Endodermal cell (in vitro differentiated cells): ENCODE data around the gene DHRS2. TPM values are rescaled to one million over a fixed set of nuclear protein-coding genes. Genes with fewer than 3 reads are reported as not detected.

Source experiments
- DNase-seq: peaks from one replicate; pipeline ENCODE4 v3.0.0-alpha.2; 2017
- H3K27ac ChIP-seq: 2 replicates; pipeline ENCODE4 v1.5.1; 2013; ENCODE audit warnings: mild to moderate bottlenecking, low read depth, low read length, moderate library complexity
- H3K27me3 ChIP-seq: 2 replicates; pipeline ENCODE4 v1.6.1; 2013; ENCODE audit warnings: mild to moderate bottlenecking, low read length, moderate library complexity; ENCODE audit not compliant: insufficient read depth, control insufficient read depth, poor library complexity, severe bottlenecking
- H3K36me3 ChIP-seq: 2 replicates; pipeline ENCODE4 v1.7.0; 2013; ENCODE audit warnings: mild to moderate bottlenecking, low read length, moderate library complexity; ENCODE audit not compliant: control insufficient read depth, insufficient read depth
- H3K4me1 ChIP-seq: one replicate; pipeline ENCODE4 v1.7.0; 2013; ENCODE audit warnings: low read length; ENCODE audit not compliant: control insufficient read depth, insufficient read depth
- H3K4me3 ChIP-seq: 2 replicates; pipeline ENCODE4 v1.5.1; 2013; ENCODE audit warnings: mild to moderate bottlenecking, low read length, moderate library complexity
- H3K9ac ChIP-seq: 2 replicates; pipeline ENCODE4 v1.6.1; 2013; ENCODE audit warnings: mild to moderate bottlenecking, low read length, moderate library complexity; ENCODE audit not compliant: poor library complexity, severe bottlenecking; ENCODE audit errors: extremely low read depth
- H3K9me3 ChIP-seq: 2 replicates; pipeline ENCODE4 v1.6.1; 2013; ENCODE audit warnings: mild to moderate bottlenecking, low read length, moderate library complexity; ENCODE audit not compliant: control insufficient read depth
- H3K27ac Mint-ChIP-seq: 2 replicates; pipeline ENCODE4 v1.8.0; 2020; ENCODE audit warnings: mixed read lengths
- H3K27me3 Mint-ChIP-seq: 2 replicates; pipeline ENCODE4 v1.8.0; 2021; ENCODE audit warnings: mild to moderate bottlenecking, mixed read lengths; ENCODE audit not compliant: insufficient read depth
- H3K36me3 Mint-ChIP-seq: 2 replicates; pipeline ENCODE4 v1.8.0; 2020; ENCODE audit warnings: low read depth, mixed read lengths
- H3K4me1 Mint-ChIP-seq: 2 replicates; pipeline ENCODE4 v1.8.0; 2020; ENCODE audit warnings: mixed read lengths
- H3K4me3 Mint-ChIP-seq: 2 replicates; pipeline ENCODE4 v1.8.0; 2020; ENCODE audit warnings: mild to moderate bottlenecking, moderate library complexity, mixed read lengths
- H3K9me3 Mint-ChIP-seq: 2 replicates; pipeline ENCODE4 v1.8.0; 2020; ENCODE audit warnings: mild to moderate bottlenecking, mixed read lengths
- WGBS, 2 experiments: methylation state at CpG; one replicate each; pipeline versions ENCODE4 v1.1.5 to v1.1.7; 2013; ENCODE audit warnings: missing lambda C conversion rate in 2 of 2, mixed read lengths in 1 of 2; ENCODE audit not compliant: insufficient coverage in 1 of 2, insufficient read length in 1 of 2; 5-methylcytosine and 5-hydroxymethylcytosine counted together
- total RNA-seq, 2 donors: library from RNA; stranded (reverse); fragmentation: NEBNext Ultra II Directional in 1 of 2; extraction: Animal tissue kit (Norgen Biotek cat#: 25700) in 1 of 2; gene quantifications; 2 replicates in 1 of 2; 3 replicates in 1 of 2; pipeline ENCODE4 v1.2.1, GENCODE V29; 2021
- TF ChIP-seq, protein P1 (sequence below): fragments of 200-600 bp; sonication (generic); conservative IDR thresholded peaks from 2 replicates; pipeline ENCODE4 v1.5.0; 2021; ENCODE audit warnings: antibody characterized with exemption, mild to moderate bottlenecking

Gene DHRS2
- total RNA-seq, 2 donors from 2014 or later, result 0.66 to 1.2 TPM

DNA sequence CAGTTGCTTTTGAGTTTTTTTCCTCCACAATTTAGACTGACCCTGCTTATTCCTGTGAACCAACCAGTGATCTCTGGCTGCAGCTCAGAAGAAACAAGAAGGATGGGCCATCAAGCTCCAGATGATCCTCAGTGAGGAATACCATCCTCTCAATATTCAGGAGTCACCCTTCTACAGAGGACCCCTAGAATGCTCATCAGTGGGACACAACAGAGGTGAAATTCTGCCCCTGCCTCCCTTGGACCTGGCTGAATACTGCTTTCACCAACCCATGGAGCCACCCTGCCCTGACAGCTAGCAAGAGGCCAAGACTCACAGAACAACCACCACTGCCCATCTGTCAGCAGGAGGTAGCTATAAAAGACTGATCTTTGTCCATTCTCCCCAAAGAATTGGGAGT, 9.2 kb upstream of the DHRS2 start:
- H3K27me3 ChIP-seq, result no peaks in the 10 kb centered on the region
- Mint-ChIP-seq H3K4me1 (peaks cover 22% of the 10 kb centered on the region), H3K27ac (no peak overlapping the region), H3K4me3 (no peak overlapping the region), H3K27me3 (peaks cover 4% of the 10 kb centered on the region), H3K9me3 (peaks cover 62% of the 10 kb centered on the region), H3K36me3 (no peaks in the 10 kb centered on the region)
- peaks cover 13% of the 10 kb centered on the region for H3K4me1 ChIP-seq
- H3K27ac ChIP-seq, result no peak overlapping the region
- TF ChIP-seq, protein P1, sequence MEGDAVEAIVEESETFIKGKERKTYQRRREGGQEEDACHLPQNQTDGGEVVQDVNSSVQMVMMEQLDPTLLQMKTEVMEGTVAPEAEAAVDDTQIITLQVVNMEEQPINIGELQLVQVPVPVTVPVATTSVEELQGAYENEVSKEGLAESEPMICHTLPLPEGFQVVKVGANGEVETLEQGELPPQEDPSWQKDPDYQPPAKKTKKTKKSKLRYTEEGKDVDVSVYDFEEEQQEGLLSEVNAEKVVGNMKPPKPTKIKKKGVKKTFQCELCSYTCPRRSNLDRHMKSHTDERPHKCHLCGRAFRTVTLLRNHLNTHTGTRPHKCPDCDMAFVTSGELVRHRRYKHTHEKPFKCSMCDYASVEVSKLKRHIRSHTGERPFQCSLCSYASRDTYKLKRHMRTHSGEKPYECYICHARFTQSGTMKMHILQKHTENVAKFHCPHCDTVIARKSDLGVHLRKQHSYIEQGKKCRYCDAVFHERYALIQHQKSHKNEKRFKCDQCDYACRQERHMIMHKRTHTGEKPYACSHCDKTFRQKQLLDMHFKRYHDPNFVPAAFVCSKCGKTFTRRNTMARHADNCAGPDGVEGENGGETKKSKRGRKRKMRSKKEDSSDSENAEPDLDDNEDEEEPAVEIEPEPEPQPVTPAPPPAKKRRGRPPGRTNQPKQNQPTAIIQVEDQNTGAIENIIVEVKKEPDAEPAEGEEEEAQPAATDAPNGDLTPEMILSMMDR, result no peak
- no peaks in the 10 kb centered on the region for H3K36me3 ChIP-seq
- H3K9ac ChIP-seq, result no peak overlapping the region
- H3K9me3 ChIP-seq, result peaks cover 74% of the 10 kb centered on the region
- peak; percentile 11 for DNase-seq
- H3K4me3 ChIP-seq, result no peak overlapping the region

DNA sequence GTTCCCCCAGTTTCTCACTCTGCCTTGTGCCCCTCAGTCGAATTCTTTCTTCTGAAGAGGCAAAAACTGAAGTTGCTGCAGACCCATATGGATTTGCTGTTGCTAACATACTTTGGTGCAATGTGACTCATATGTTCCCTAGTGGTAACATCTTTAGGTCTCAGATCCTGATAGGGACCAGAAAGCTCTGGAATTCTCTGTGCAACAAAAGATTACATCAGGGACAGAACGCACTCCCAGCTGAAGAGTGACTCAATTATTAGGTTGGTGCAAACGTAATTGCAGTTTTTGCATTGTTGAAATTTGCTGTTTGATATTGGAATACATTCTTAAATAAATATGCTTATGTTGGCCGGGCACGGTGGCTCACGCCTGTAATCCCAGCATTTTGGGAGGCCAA, 8.2 kb upstream of the DHRS2 start:
- H3K27me3 ChIP-seq, result no peaks in the 10 kb centered on the region
- H3K4me3 Mint-ChIP-seq, result no peak overlapping the region
- peaks cover 54% of the 10 kb centered on the region for H3K9me3 Mint-ChIP-seq
- peaks cover 64% of the 10 kb centered on the region for H3K9me3 ChIP-seq
- H3K9ac ChIP-seq, result no peak overlapping the region
- H3K27me3 Mint-ChIP-seq, result peaks cover 1% of the 10 kb centered on the region
- peak overlapping the region; percentile 28 for H3K4me3 ChIP-seq
- no peaks in the 10 kb centered on the region for H3K36me3 Mint-ChIP-seq
- H3K36me3 ChIP-seq, result no peaks in the 10 kb centered on the region
- no peak overlapping the region for H3K27ac ChIP-seq
- 86 to 90% methylated on average over 4 to 6 of the region's 6 CpGs for WGBS, 2 experiments
- H3K27ac Mint-ChIP-seq, result no peak overlapping the region
- TF ChIP-seq, protein P1, result no peak
- H3K4me1 ChIP-seq, result peaks cover 23% of the 10 kb centered on the region
- peaks cover 27% of the 10 kb centered on the region for H3K4me1 Mint-ChIP-seq
- no peak for DNase-seq

DNA sequence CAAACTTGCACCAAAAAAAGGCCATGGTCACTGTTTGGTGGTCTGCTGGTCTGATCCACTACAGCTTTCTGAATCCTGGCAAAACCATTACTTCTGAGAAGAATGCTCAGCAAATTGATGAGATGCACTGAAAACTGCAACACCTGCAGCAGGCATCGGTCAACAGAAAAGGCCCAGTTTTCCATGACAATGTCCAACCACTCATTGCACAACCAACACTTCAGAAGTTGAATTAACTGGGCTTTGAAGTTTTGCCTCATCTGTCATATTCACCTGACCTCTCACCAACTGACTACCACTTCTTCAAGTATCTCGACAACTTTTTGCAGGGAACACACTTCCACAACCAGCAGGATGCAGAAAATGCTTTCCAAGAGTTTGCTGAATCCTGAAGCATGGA, 7.0 kb upstream of the DHRS2 start:
- no peaks in the 10 kb centered on the region for H3K36me3 Mint-ChIP-seq
- TF ChIP-seq, protein P1, result no peak
- H3K4me1 ChIP-seq, result peaks cover 29% of the 10 kb centered on the region
- peaks cover 51% of the 10 kb centered on the region for H3K9me3 ChIP-seq
- H3K4me3 ChIP-seq, result no peak overlapping the region
- 0 to 40% methylated on average over 1 to 2 of the region's 2 CpGs for WGBS, 2 experiments
- no peak for DNase-seq
- H3K36me3 ChIP-seq, result no peaks in the 10 kb centered on the region
- H3K4me3 Mint-ChIP-seq, result no peak overlapping the region
- H3K9ac ChIP-seq, result no peak overlapping the region
- H3K27ac ChIP-seq, result no peak overlapping the region
- H3K27me3 Mint-ChIP-seq, result no peaks in the 10 kb centered on the region
- peaks cover 33% of the 10 kb centered on the region for H3K4me1 Mint-ChIP-seq
- no peak overlapping the region for H3K27ac Mint-ChIP-seq
- peaks cover 43% of the 10 kb centered on the region for H3K9me3 Mint-ChIP-seq
- no peaks in the 10 kb centered on the region for H3K27me3 ChIP-seq
